ENCODE measurements around the gene NCKIPSD. TPM values are rescaled to one million over a fixed set of nuclear protein-coding genes. Genes with fewer than 3 reads are reported as not detected.
A peak's percentile ranks its signal among the peaks of the same experiment; 100 is the strongest.

The NCKIPSD gene
- polyA plus RNA-seq, 1 donor: 7.5 TPM

DNA sequence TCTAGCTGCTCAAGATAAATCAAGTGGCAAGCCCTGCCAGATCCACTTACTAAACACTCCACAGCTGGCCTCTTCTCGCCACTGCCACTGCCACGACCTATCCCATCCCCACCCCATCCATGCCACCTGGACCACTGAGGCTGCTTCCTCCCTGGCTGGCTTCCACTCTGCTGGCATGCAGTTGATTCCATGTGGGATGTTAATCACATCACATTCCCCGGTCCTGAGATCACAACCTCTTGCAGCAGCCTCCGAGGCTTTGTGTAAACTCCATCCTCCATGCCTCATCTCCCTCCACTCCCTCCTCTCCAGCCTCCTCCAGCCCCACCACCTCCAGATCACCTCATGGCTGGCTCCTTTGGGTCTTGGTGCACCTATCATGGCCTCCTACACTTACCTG is 7.7 kb downstream of the NCKIPSD start:
- no peak for DNase-seq

DNA sequence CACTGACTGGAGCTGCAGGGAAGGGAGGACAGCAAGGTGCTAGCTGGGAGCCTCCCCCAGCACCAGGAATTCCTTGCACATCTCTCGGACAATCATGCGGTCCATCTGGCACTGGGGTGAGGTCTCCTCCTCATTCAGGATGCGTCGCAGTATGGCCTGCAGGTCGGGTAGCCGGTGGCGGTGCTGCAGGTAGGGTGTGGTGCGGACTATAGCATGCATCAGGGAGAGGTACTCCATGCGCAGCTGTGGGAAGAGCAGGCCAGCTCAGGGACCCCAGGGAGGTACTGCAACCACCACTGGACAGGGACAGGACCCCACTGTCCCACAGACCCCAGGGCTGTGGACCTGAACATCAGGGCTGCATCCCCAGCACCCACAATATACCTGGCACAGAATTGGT is 11.2 kb downstream of the NCKIPSD start:
- DNase-seq: no peak

GRCh38 chr3:48672522-48672921 is 13.2 kb downstream of the NCKIPSD start:
- no peak for DNase-seq

GRCh38 chr3:48664929-48665328 is 20.8 kb downstream of the NCKIPSD start:
- DNase-seq: no peak

- no peak for DNase-seq
Measured at GRCh38 chr3:48664313-48664644, 21.4 kb downstream of the NCKIPSD start.

- peak; percentile 84 for DNase-seq
Measured at GRCh38 chr3:48663489-48664312, 22.0 kb downstream of the NCKIPSD start.

GRCh38 chr3:48662753-48663488 is 22.8 kb downstream of the NCKIPSD start, which contains the start of gene CELSR3:
CELSR3 (minus strand) TSS chr3:48662886; CDS start chr3:48662634, 252 bp downstream.
- peak; percentile 65 for DNase-seq

DNA sequence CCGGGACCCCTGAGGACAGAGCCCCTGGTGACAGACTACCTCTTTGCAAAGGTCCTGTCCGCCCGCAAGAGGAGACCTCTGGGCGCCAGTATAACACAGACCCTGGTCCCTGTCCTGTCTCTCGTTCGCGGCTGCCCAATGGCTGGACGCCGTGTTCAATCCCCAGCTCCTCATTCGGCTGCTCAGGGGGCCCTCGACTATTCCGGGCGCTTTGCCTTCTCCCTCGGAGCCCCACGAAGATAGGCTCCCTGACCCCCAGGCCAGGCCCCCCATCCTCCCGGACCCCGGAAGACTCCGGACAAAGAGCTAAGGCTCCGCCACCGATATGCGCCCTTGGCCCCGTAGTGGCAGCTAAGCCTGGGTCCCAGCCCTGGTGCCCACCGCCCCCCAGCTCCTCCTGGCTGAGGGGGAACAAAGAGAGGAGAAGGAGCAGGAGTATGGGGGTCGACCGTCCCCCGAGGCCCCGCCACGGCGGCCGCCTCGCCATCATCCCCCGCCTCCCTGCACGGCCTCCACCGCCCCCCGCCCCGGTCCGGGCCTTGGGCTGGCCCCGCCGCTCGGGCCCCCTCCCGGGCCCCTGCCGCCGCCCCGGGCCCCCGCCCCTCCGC is 23.5 kb downstream of the NCKIPSD start:
- DNase-seq: no peak

DNA sequence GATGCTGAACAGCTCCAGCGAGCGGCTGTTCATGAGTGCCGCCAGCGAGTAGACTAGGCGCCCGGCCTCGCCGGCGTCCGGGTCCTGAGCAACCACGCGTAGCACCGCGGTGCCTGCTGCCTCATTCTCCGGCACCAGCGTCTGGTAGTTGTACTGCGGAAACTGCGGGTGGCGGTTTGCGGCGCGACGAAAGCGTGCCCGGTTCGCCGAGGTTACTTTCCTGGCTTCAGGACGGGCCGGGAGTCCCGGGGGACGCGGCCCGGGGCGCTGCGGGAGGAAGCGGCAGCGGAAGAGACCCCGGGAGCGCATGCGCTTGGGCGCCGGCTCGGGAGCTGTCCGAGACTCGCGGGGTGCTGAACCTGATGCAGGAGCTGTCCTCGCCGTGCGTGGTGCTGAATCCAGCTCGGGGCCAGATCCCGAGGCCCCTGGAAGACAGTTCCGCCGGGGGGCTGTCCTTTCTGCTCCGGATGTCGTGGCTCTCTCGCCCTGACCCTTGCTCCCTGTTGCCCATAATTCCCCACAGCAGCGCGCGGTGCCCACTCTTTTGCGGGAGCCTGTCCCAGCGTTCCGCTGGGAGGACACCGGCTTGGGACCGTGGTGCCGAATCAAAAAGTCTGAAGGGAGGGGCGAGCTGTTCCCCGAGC is 24.1 kb downstream of the NCKIPSD start:
- peak; percentile 70 for DNase-seq

GRCh38 chr3:48660800-48661400 is 24.8 kb downstream of the NCKIPSD start:
- no peak for DNase-seq

- no peak for DNase-seq
Measured at GRCh38 chr3:48656841-48657281, 28.9 kb downstream of the NCKIPSD start.

- peak; percentile 64 for DNase-seq
Measured at GRCh38 chr3:48656061-48656840, 29.5 kb downstream of the NCKIPSD start.

- DNase-seq: no peak
Measured at GRCh38 chr3:48655606-48656005, 30.1 kb downstream of the NCKIPSD start.

DNA sequence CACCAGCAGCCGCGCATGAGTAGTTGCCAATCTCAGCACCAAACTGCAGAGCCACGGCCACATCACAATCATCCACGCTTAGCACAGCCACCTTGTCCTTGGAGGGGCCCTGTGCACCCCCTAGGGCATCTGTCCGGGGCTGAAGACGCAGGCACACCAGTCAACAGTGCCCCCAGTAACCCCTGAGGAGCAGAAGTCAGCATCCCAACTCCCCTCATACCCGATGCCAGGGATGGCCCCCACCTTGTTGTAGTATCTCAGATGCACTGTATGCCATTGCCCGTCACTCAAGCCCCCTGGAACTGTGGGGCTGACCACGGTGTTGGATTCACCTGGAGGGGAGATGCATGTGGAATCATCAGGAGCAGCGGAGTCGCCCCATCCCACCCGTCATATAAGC is 30.7 kb downstream of the NCKIPSD start:
- DNase-seq: no peak

GRCh38 chr3:48652923-48653715 is 32.6 kb downstream of the NCKIPSD start:
- no peak for DNase-seq

DNA sequence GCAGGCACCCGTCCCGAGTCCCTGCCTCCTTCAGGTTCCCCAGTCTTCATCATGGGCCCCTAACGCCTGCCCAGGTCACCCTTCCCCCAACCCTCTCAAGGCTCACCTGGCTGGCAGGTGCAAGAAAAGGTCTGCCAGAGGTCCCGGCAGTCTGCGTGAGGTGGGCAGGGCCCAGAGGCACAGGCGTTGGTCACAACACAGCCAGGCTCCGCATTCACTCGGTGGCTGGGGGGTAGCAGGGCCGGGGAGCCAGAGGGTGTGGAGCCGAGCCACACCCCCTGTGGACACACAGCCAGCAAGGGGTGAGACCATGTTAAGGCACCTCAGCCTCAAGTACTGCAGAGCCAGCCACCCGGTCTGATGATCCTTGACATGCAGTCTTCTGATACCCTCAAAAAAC is 33.9 kb downstream of the NCKIPSD start:
- no peak for DNase-seq

DNA sequence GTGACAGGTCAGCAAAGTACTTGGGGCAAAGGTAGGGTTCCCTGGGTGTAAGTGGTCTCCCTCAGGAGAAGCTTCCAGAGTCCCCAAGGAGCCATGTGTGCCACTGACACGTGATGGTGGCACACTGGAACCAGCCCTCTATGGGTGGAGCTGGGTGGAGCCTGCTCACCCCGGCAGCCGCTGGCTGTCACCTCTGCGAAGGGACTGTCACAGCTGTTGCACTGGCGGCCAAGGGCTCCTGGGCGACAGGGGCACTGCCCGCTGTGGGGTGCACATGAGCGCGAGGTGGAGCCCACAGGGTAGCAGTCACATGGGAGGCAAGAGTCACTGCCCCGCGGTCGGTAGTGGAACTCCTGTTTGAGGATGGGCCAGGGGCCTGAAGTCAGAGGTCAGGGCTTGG is 35.0 kb downstream of the NCKIPSD start:
- DNase-seq: no peak

GRCh38 chr3:48648188-48648850 is 37.4 kb downstream of the NCKIPSD start:
- DNase-seq: no peak

DNA sequence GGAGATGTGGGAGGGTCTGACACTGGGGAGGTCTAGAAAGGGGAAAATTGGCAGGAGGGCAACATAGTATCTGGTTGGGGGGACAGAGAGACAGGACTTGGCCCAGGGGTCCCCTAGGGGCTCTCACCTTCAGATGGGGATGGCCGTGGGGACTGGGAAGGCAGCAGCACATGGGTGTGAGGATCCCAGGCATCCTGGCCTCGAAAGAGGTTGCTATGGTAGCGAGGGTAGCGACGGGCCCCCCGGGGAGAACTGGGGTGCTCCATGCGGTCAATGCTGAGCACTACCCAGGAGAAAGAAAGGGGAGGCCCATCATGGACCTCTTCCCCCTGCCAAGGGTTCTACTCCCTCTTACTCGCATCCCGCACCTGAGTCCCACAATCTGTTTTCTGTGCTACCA is 38.0 kb downstream of the NCKIPSD start:
- DNase-seq: no peak
